ENCODE data around the gene SLC25A22.

The SLC25A22 gene

DNA sequence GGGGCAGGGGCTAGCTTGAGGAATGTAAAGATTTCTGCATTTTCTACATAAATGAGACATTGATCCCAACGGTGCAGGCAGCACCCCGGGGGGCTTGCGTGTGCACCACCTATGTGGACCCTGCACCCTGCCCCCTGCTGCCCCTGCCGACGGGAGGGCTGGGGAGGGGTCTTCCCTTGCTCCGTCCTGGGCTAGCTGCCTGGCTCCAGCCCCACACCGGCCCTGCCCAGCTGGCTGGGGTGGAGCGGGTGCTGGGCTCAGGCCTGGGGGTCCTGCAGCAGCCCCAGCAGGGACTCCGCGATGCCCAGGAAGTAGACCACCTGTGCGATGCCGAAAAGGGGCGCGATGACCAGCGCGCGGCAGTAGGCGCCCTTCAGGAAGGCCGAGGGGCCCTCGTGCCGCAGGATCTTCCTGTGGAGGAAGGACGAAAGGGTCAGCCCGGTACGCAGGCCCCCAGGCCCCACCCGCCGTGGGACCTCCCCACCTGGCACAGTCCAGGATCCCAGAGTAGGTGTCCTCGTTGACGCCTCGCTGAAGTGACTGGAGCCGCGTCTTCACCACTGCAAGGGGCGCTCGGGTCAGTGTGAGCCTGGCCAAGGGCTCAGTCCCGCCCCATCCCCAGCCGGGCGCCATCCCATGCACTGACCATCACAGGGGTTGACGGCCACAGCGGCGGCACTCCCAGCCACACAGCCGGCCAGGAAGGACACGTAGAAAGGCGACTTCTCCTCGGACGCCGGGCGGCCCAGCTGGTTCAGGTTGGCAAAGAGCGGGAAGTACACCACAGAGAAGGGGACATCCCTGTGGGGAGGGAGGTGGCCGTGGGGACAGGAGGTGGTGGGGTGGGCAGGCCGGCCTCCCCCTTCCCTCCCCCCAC lies 6.2 kb downstream of the SLC25A22 start:
- TF ChIP-seq REST (IDR thresholded peaks at IDR 0.05; ENCODE audit: insufficient read depth in 1 of 2, low read depth in 2 of 2, low read length in 2 of 2) (no peak), POLR2AphosphoS5 (IDR thresholded peaks at IDR 0.05; ENCODE audit: low read depth, low read length) (no peak), FOXP2 (optimal IDR thresholded peaks at IDR 0.05; ENCODE audit: borderline replicate concordance, extremely low read depth, extremely low read length, insufficient read depth) (no peak), TAF1 (IDR thresholded peaks at IDR 0.05; ENCODE audit: borderline replicate concordance, insufficient read depth, low read length) (no peak), SIN3A (IDR thresholded peaks at IDR 0.05; ENCODE audit: borderline replicate concordance, insufficient read depth, low read length) (no peak)

- TF ChIP-seq FOXP2 (optimal IDR thresholded peaks at IDR 0.05; ENCODE audit: borderline replicate concordance, extremely low read depth, extremely low read length, insufficient read depth), result no peak
- peak; percentile 52; the same call in 1 of the 2 replicates for TF ChIP-seq POLR2AphosphoS5 (IDR thresholded peaks at IDR 0.05; ENCODE audit: low read depth, low read length)
Measured at GRCh38 chr11:790721-791564, 7.1 kb downstream of the SLC25A22 start.

GRCh38 chr11:789943-790342 lies 8.1 kb downstream of the SLC25A22 start, which contains the start of gene CEND1:
TSS of gene CEND1 (minus strand) at chr11:790090. CDS start at chr11:788576, 1,514 bp downstream.
- TF ChIP-seq REST (IDR thresholded peaks at IDR 0.05; ENCODE audit: insufficient read depth in 1 of 2, low read depth in 2 of 2, low read length in 2 of 2), result no peak
- no peak for TF ChIP-seq FOXP2 (optimal IDR thresholded peaks at IDR 0.05; ENCODE audit: borderline replicate concordance, extremely low read depth, extremely low read length, insufficient read depth)
- no peak for TF ChIP-seq POLR2AphosphoS5 (IDR thresholded peaks at IDR 0.05; ENCODE audit: low read depth, low read length)
- no peak for TF ChIP-seq TAF1 (IDR thresholded peaks at IDR 0.05; ENCODE audit: borderline replicate concordance, insufficient read depth, low read length)
- TF ChIP-seq SIN3A (IDR thresholded peaks at IDR 0.05; ENCODE audit: borderline replicate concordance, insufficient read depth, low read length), result no peak

DNA sequence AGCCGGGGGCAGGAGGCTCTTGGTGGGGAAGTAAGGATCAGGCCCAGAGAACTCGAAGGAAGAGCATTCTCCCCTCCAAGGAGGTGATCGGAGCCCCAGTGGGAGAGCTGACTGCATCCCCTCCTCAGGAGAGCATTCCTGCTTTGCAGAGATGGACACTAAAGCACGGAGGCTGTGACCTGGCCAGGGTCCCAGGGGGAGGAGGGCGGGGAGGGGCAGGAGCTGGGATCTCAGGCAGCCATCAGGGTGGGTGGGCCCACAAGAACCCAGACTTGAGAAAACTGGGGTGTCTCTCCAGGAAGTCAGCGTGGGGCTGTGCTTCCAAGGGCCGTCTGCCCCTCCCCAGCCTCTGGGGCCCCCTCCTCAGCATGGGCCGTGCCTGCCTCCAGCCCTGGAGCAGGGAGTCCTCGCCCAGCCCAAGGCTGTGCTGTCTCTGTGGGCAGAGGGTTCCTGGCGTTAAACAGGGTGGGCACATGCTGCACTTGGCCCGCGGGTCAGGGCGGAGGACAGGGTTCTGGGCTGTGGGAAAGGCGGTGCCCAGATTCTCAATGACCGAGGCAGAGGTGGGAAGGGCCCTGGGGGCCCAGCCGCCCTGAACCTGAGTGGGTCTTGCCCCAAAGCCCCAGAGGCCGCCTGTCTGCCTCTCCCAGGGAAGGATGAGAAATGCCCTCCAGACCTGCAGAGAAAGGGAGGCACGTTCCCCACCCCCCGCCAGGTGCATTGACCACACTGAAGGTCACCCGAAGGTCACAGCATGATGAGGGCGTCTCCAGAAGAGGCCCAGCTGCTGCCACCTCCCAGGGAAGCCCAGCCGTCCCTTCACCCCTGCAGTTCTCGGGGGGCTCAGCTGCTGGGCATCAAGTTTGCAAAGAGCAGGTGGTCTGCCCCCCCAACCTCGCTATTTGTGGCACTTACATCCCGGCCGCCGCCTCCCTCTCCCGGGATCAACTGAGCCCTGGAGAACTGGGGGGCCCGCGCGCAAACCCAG lies 8.8 kb downstream of the SLC25A22 start:
- TF ChIP-seq POLR2AphosphoS5 (IDR thresholded peaks at IDR 0.05; ENCODE audit: low read depth, low read length), result no peak
- no peak for TF ChIP-seq FOXP2 (optimal IDR thresholded peaks at IDR 0.05; ENCODE audit: borderline replicate concordance, extremely low read depth, extremely low read length, insufficient read depth)
- TF ChIP-seq REST (IDR thresholded peaks at IDR 0.05; ENCODE audit: insufficient read depth in 1 of 2, low read depth in 2 of 2, low read length in 2 of 2), result no peak
- TF ChIP-seq TAF1 (IDR thresholded peaks at IDR 0.05; ENCODE audit: borderline replicate concordance, insufficient read depth, low read length), result no peak
